Gastrocnemius medialis (tissue), 4 donors: ENCODE data around the gene CDNF. TPM values are rescaled to one million over a fixed set of nuclear protein-coding genes. Genes with fewer than 3 reads are reported as not detected.
"Not testable (repeated sequence)": the region's sequence is repeated elsewhere in the genome, so short reads cannot be mapped to it uniquely, and the experiment has no call there.

Experiments used
- ATAC-seq, 2 donors: fragments of 150-250 bp; one replicate each; pipeline ENCODE4 v1.9.1; 2016
- DNase-seq, 2 donors: peaks; one replicate each; pipeline ENCODE4 v3.0.0-alpha.2; 2019
- H3K27ac ChIP-seq, 4 donors: fragments of 200-600 bp; sonication (generic); 1 replicate in 1 of 4; 2 replicates in 3 of 4; pipeline ENCODE4 v1.5.1; 2016 to 2018; ENCODE audit warnings: mild to moderate bottlenecking in 2 of 4, moderate library complexity in 1 of 4
- H3K27me3 ChIP-seq, 3 donors: fragments of 200-600 bp; sonication (generic) in 2 of 3; 1 replicate in 1 of 3; 2 replicates in 2 of 3; pipeline versions ENCODE4 v1.5.1 to v1.6.0; 2016 to 2019; ENCODE audit warnings: mild to moderate bottlenecking in 1 of 3, moderate library complexity in 1 of 3
- H3K36me3 ChIP-seq, 2 donors: fragments of 200-600 bp; sonication (generic) in 1 of 2; one replicate each; pipeline ENCODE4 v1.5.1; 2017 to 2018
- H3K4me1 ChIP-seq, 2 donors: fragments of 200-600 bp; sonication (generic) in 1 of 2; one replicate each; pipeline ENCODE4 v1.5.1; 2016 to 2017; ENCODE audit warnings: mild to moderate bottlenecking in 2 of 2
- H3K4me3 ChIP-seq, 4 donors: fragments of 200-600 bp; sonication (generic) in 3 of 4; 1 replicate in 1 of 4; 2 replicates in 3 of 4; pipeline ENCODE4 v1.5.1; 2016 to 2019; ENCODE audit warnings: mild to moderate bottlenecking in 2 of 4
- H3K9me3 ChIP-seq, 3 donors: fragments of 200-600 bp; sonication (generic) in 2 of 3; 1 replicate in 1 of 3; 2 replicates in 2 of 3; pipeline ENCODE4 v1.5.1; 2016 to 2019
- POLR2A ChIP-seq, 2 donors: fragments of 450-650 bp; IDR thresholded peaks; one replicate each; pipeline ENCODE4 v1.6.1; 2017; ENCODE audit warnings: antibody characterized with exemption in 2 of 2, mild to moderate bottlenecking in 2 of 2, moderate library complexity in 2 of 2
- in situ Hi-C, 4 donors: fragments of 200-750 bp; cut with MboI; loops; one replicate each; pipeline versions ENCODE4 v1.15.0 to v1.8.0; 2017; ENCODE audit warnings: low sequenced_read_pairs in 4 of 4
- intact Hi-C: fragments of 100-400 bp; cut with DNase I; formaldehyde crosslinking; loops from one replicate; pipeline ENCODE4 v1.15.1; 2023; ENCODE audit warnings: low total_unique reads
- total RNA-seq, 4 donors: library from RNA; depleted of rRNA; stranded (reverse); fragments of >200 nt; gene quantifications; one replicate each; pipeline versions ENCODE4 v1.1.0 to v1.2.3, GENCODE V29; 2016
- TF ChIP-seq, protein P1 (sequence below), 5 experiments: fragments of 450-650 bp in 3 of 5; fragments of 200-600 bp in 2 of 5; sonication (generic) in 2 of 5; IDR thresholded peaks in 4 of 5; conservative IDR thresholded peaks in 1 of 5; 1 replicate in 4 of 5; 2 replicates in 1 of 5; pipeline ENCODE4 v1.5.1; 2016 to 2019; ENCODE audit warnings: antibody characterized with exemption in 5 of 5, mild to moderate bottlenecking in 3 of 5, moderate library complexity in 3 of 5

Gene CDNF
- total RNA-seq, 4 donors from 2014 or later = 8.6 to 18.3 (median 10.9) TPM

DNA sequence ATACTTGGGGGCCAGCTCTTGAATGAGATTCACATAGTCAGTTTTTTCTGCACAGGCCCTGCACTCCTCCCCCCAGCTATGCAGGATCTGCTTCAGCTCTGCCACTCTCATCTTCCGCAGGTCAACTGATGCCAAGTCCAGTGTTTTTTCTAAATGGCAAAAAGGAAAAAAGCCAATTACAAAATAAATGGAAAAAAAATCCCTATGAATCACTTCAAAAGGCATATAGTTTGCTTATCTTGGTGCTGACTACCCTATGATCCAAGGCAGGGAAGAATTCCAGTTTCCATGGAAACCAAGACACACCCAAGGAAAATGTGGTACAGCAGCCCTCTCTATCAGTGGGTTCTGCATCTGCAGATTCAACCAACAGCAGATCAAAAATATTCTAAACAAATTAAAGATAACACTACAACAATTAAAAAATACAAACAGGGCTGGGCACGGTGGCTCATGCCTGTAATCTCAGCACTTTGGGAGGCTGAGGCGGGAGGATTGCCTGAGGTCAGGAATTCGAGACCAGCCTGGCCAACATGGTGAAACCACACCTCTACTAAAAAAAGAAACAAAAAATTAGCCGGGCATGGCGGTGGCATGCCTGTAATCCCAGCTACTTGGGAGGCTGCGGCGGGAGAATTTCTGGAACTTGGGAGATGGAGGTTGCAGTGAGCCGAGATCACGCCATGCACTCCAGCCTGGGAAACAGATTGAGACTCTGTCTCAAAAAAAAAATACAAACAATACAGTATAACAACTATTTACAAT lies 17.6 kb downstream of the CDNF start:
- DNase-seq = no peak
- intact Hi-C loops = loop anchor here (10.0 kb wide), 1 partner anchor 325 kb away; no protein-coding TSS in a partner anchor
- Histone ChIP-seq H3K27me3 (no peaks in the 10 kb centered on the region), H3K4me1 (no peaks in the 10 kb centered on the region), H3K27ac (no peak overlapping the region), H3K9me3 (no peaks in the 10 kb centered on the region), H3K4me3 (no peak overlapping the region), H3K36me3 (no peaks in the 10 kb centered on the region)
- no peak for ATAC-seq
- TF ChIP-seq, protein P1, sequence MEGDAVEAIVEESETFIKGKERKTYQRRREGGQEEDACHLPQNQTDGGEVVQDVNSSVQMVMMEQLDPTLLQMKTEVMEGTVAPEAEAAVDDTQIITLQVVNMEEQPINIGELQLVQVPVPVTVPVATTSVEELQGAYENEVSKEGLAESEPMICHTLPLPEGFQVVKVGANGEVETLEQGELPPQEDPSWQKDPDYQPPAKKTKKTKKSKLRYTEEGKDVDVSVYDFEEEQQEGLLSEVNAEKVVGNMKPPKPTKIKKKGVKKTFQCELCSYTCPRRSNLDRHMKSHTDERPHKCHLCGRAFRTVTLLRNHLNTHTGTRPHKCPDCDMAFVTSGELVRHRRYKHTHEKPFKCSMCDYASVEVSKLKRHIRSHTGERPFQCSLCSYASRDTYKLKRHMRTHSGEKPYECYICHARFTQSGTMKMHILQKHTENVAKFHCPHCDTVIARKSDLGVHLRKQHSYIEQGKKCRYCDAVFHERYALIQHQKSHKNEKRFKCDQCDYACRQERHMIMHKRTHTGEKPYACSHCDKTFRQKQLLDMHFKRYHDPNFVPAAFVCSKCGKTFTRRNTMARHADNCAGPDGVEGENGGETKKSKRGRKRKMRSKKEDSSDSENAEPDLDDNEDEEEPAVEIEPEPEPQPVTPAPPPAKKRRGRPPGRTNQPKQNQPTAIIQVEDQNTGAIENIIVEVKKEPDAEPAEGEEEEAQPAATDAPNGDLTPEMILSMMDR (IDR thresholded peaks at IDR 0.05 in 4 of 5, conservative IDR thresholded peaks at IDR 0.05 in 1 of 5) = no peak
- TF ChIP-seq POLR2A (IDR thresholded peaks at IDR 0.05) = no peak
- in situ Hi-C loops = loop anchor here in 1 of 4 donors (10.0 kb wide), 1 partner anchor 315 kb away; no protein-coding TSS in a partner anchor

GRCh38 chr10:14816717-14817116 lies 21.1 kb downstream of the CDNF start:
- H3K36me3 ChIP-seq, intact Hi-C loops, H3K27me3 ChIP-seq, H3K4me1 ChIP-seq, in situ Hi-C loops, DNase-seq, ATAC-seq, H3K9me3 ChIP-seq, H3K27ac ChIP-seq, H3K4me3 ChIP-seq: not testable (repeated sequence)

DNA sequence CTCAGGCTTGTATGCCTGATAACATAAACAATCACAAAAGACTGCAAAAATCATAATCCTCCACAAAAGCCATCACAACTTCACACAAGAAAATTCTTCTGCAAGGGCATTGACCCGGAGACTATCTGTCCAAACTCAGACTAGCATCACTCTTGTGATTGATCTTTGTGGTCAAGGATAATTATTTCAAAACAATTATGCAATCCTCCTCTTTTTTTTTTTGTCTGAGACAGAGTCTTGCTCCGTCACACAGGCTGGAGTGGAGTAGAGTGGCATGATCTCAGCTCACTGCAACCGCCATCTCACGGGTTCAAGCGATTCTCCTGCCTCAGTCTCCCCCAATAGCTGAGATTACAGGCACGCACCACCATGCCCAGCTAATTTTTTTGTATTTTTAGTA lies 22.2 kb downstream of the CDNF start:
- H3K27ac ChIP-seq = no peak overlapping the region
- intact Hi-C loops (no loop called here), in situ Hi-C loops (no loop called here)
- DNase-seq (no peak), ATAC-seq (no peak)
- H3K4me3 ChIP-seq = no peak overlapping the region
- H3K4me1 ChIP-seq = no peaks in the 10 kb centered on the region
- no peaks in the 10 kb centered on the region for H3K9me3 ChIP-seq
- no peaks in the 10 kb centered on the region for H3K27me3 ChIP-seq
- no peaks in the 10 kb centered on the region for H3K36me3 ChIP-seq
- TF ChIP-seq, protein P1 (IDR thresholded peaks at IDR 0.05 in 4 of 5, conservative IDR thresholded peaks at IDR 0.05 in 1 of 5) = no peak
- TF ChIP-seq POLR2A (IDR thresholded peaks at IDR 0.05) = no peak

GRCh38 chr10:14812271-14812670 lies 25.6 kb downstream of the CDNF start:
- DNase-seq (no peak), ATAC-seq (no peak)
- in situ Hi-C loops = no loop called here
- H3K27me3 ChIP-seq = no peaks in the 10 kb centered on the region
- H3K4me3 ChIP-seq = no peak overlapping the region
- H3K27ac ChIP-seq = no peak overlapping the region
- no peaks in the 10 kb centered on the region for H3K4me1 ChIP-seq
- TF ChIP-seq, protein P1 (IDR thresholded peaks at IDR 0.05 in 4 of 5, conservative IDR thresholded peaks at IDR 0.05 in 1 of 5) = no peak
- TF ChIP-seq POLR2A (IDR thresholded peaks at IDR 0.05) = no peak
- intact Hi-C loops = no loop called here
- H3K36me3 ChIP-seq = no peaks in the 10 kb centered on the region
- H3K9me3 ChIP-seq = no peaks in the 10 kb centered on the region

- intact Hi-C loops = no loop called here
Measured at GRCh38 chr10:14810969-14811953, 26.6 kb downstream of the CDNF start.

More at GRCh38 chr10:14810969-14811953, 26.6 kb downstream of the CDNF start:
- ATAC-seq (no peak), DNase-seq (no peak)
- in situ Hi-C loops = no loop called here
- TF ChIP-seq POLR2A (IDR thresholded peaks at IDR 0.05) = no peak
- TF ChIP-seq, protein P1 (IDR thresholded peaks at IDR 0.05 in 4 of 5, conservative IDR thresholded peaks at IDR 0.05 in 1 of 5) = no peak
- H3K36me3 ChIP-seq = no peaks in the 10 kb centered on the region
- no peaks in the 10 kb centered on the region for H3K4me1 ChIP-seq
- no peak overlapping the region for H3K4me3 ChIP-seq
- no peaks in the 10 kb centered on the region for H3K27me3 ChIP-seq
- H3K27ac ChIP-seq = no peak overlapping the region
- H3K9me3 ChIP-seq = no peaks in the 10 kb centered on the region
